Neural cell (in vitro differentiated cells): ENCODE data around the gene DSC1. TPM values are rescaled to one million over a fixed set of nuclear protein-coding genes. Genes with fewer than 3 reads are reported as not detected.

Source experiments
- H2AFZ ChIP-seq: fragments of 200-600, 300-800 bp; sonication (generic), shearing (Covaris generic); 2 replicates; pipeline ENCODE4 v1.6.0; 2014; ENCODE audit warnings: low read depth, mild to moderate bottlenecking, antibody characterized with exemption, low read length, moderate library complexity
- H3F3A ChIP-seq: fragments of 200-600 bp; shearing (Covaris generic); 2 replicates; pipeline ENCODE4 v1.6.1; 2016; ENCODE audit warnings: mild to moderate bottlenecking, moderate library complexity, mixed read lengths, antibody characterized with exemption, low read length; ENCODE audit not compliant: insufficient read depth, poor library complexity, severe bottlenecking
- H3K27ac ChIP-seq: fragments of 200-600, 300-800 bp; sonication (generic), shearing (Covaris generic); 2 replicates; pipeline ENCODE4 v1.5.1; 2014; ENCODE audit warnings: mild to moderate bottlenecking, low read length, moderate library complexity
- H3K27me3 ChIP-seq: fragments of 300-800, 200-600 bp; sonication (generic), shearing (Covaris generic); 2 replicates; pipeline ENCODE4 v1.6.0; 2014; ENCODE audit warnings: mild to moderate bottlenecking, low read depth, low read length, moderate library complexity; ENCODE audit not compliant: insufficient read depth
- H3K36me3 ChIP-seq: fragments of 300-800, 200-600 bp; sonication (generic), shearing (Covaris generic); 2 replicates; pipeline ENCODE4 v1.5.1; 2014; ENCODE audit warnings: mild to moderate bottlenecking, antibody characterized with exemption, low read length, moderate library complexity; ENCODE audit not compliant: insufficient read depth
- H3K4me2 ChIP-seq: fragments of 300-800, 200-600 bp; sonication (generic), shearing (Covaris generic); 2 replicates; pipeline ENCODE4 v1.6.0; 2014; ENCODE audit warnings: mild to moderate bottlenecking, low read length
- H3K4me3 ChIP-seq: fragments of 300-800, 200-600 bp; sonication (generic), shearing (Covaris generic); 2 replicates; pipeline ENCODE4 v1.5.1; 2014; ENCODE audit warnings: mild to moderate bottlenecking, low read length, moderate library complexity
- H3K79me2 ChIP-seq: fragments of 200-600 bp; shearing (Covaris generic); replicated peaks from 2 replicates; pipeline ENCODE4 v1.6.0; 2014; ENCODE audit warnings: mild to moderate bottlenecking, low read length, moderate library complexity; ENCODE audit not compliant: insufficient read depth
- H3K9ac ChIP-seq: fragments of 300-800, 200-600 bp; sonication (generic), shearing (Covaris generic); 2 replicates; pipeline ENCODE4 v1.6.1; 2016; ENCODE audit warnings: mild to moderate bottlenecking, low read length, mixed read lengths
- H3K9me2 ChIP-seq: fragments of 200-600 bp; shearing (Covaris generic); 2 replicates; pipeline ENCODE4 v1.6.1; 2016; ENCODE audit warnings: mild to moderate bottlenecking, low read length, mixed read lengths; ENCODE audit not compliant: insufficient read depth
- H3K9me3 ChIP-seq: fragments of 200-600, 300-800 bp; sonication (generic), shearing (Covaris generic); 2 replicates; pipeline ENCODE4 v1.6.1; 2016; ENCODE audit warnings: mild to moderate bottlenecking, mixed run types, low read length, moderate library complexity, mixed read lengths
- H4K20me1 ChIP-seq: fragments of 200-600 bp; shearing (Covaris generic); 2 replicates; pipeline ENCODE4 v1.6.1; 2016; ENCODE audit warnings: mild to moderate bottlenecking, mixed run types; ENCODE audit not compliant: insufficient read depth
- CTCF ChIP-seq: fragments of 450-650 bp; IDR thresholded peaks from 2 replicates; pipeline ENCODE4 v1.5.1; 2014; ENCODE audit warnings: antibody characterized with exemption, mild to moderate bottlenecking, moderate library complexity; ENCODE audit not compliant: poor library complexity, severe bottlenecking
- EZH2 ChIP-seq: fragments of 200-600, 300-800 bp; shearing (Covaris generic), sonication (generic); IDR thresholded peaks from 2 replicates; pipeline ENCODE4 v1.6.1; 2014; ENCODE audit warnings: antibody characterized with exemption, low read length, borderline replicate concordance, mild to moderate bottlenecking; ENCODE audit not compliant: insufficient read depth, poor library complexity, severe bottlenecking
- MXI1 ChIP-seq: fragments of 450-650 bp; conservative IDR thresholded peaks from 2 replicates; pipeline ENCODE4 v1.6.1; 2014; ENCODE audit warnings: antibody characterized with exemption, mild to moderate bottlenecking; ENCODE audit not compliant: poor library complexity, severe bottlenecking
- POLR2AphosphoS5 ChIP-seq: IDR thresholded peaks from 2 replicates; pipeline ENCODE4 v1.6.1; 2012
- RAD21 ChIP-seq: fragments of 450-650 bp; conservative IDR thresholded peaks from 2 replicates; pipeline ENCODE4 v1.6.1; 2014; ENCODE audit warnings: antibody characterized with exemption, mild to moderate bottlenecking, moderate library complexity
- SMC3 ChIP-seq: fragments of 450-650 bp; conservative IDR thresholded peaks from 2 replicates; pipeline ENCODE4 v1.6.1; 2014; ENCODE audit warnings: antibody characterized with exemption, mild to moderate bottlenecking, moderate library complexity; ENCODE audit not compliant: poor library complexity
- TAF1 ChIP-seq: IDR thresholded peaks from 2 replicates; pipeline ENCODE4 v1.6.1; 2012; ENCODE audit warnings: low read depth
- polyA plus RNA-seq: library from polyadenylated mRNA; depleted of rRNA; stranded (reverse); fragments of >200 nt; gene quantifications from 2 replicates; pipeline ENCODE4 v1.2.3, GENCODE V29; 2014
- TF ChIP-seq, protein P1 (sequence below): IDR thresholded peaks from 2 replicates; pipeline ENCODE4 v1.6.1; 2012; ENCODE audit warnings: borderline replicate concordance

DSC1 gene
- polyA plus RNA-seq, 1 donor from 2014 or later = not detected

DNA sequence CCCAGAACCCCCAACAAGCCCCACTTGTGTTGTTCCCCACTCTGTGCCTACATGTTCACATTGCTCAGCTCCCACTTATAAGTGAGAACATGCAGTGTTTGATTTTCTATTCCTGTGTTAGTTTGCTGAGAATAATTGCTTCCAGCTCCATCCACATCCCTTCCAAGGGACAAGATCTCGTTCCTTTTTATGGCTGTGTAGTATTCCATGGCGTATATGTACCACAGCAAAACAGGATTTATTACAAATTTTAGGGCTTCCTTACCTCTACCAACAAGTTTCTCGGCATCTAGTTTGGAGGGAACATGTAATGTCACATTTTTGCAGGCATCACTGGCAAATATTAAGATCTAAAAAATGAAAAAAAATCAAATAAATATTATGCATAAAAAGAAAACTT lies 69.4 kb downstream of the DSC1 start:
- Histone ChIP-seq H2AFZ (no peak overlapping the region), H3K27ac (no peak overlapping the region), H3K4me2 (no peak overlapping the region), H3K9me2 (no peaks in the 10 kb centered on the region), H4K20me1 (no peaks in the 10 kb centered on the region), H3K4me3 (no peak overlapping the region), H3K9ac (no peak overlapping the region), H3K27me3 (no peaks in the 10 kb centered on the region), H3K36me3 (peaks cover 5% of the 10 kb centered on the region), H3K9me3 (no peaks in the 10 kb centered on the region), H3K79me2 (peaks cover 24% of the 10 kb centered on the region), H3F3A (no peaks in the 10 kb centered on the region)
- no peak for TF ChIP-seq EZH2
- no peak for TF ChIP-seq CTCF
- no peak for TF ChIP-seq POLR2AphosphoS5
- TF ChIP-seq, protein P1, sequence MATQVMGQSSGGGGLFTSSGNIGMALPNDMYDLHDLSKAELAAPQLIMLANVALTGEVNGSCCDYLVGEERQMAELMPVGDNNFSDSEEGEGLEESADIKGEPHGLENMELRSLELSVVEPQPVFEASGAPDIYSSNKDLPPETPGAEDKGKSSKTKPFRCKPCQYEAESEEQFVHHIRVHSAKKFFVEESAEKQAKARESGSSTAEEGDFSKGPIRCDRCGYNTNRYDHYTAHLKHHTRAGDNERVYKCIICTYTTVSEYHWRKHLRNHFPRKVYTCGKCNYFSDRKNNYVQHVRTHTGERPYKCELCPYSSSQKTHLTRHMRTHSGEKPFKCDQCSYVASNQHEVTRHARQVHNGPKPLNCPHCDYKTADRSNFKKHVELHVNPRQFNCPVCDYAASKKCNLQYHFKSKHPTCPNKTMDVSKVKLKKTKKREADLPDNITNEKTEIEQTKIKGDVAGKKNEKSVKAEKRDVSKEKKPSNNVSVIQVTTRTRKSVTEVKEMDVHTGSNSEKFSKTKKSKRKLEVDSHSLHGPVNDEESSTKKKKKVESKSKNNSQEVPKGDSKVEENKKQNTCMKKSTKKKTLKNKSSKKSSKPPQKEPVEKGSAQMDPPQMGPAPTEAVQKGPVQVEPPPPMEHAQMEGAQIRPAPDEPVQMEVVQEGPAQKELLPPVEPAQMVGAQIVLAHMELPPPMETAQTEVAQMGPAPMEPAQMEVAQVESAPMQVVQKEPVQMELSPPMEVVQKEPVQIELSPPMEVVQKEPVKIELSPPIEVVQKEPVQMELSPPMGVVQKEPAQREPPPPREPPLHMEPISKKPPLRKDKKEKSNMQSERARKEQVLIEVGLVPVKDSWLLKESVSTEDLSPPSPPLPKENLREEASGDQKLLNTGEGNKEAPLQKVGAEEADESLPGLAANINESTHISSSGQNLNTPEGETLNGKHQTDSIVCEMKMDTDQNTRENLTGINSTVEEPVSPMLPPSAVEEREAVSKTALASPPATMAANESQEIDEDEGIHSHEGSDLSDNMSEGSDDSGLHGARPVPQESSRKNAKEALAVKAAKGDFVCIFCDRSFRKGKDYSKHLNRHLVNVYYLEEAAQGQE = no peak
- TF ChIP-seq TAF1 = no peak
- TF ChIP-seq RAD21 = no peak
- TF ChIP-seq MXI1 = no peak

- no peaks in the 10 kb centered on the region for H3K9me3 ChIP-seq
- peaks cover 10% of the 10 kb centered on the region for H3K79me2 ChIP-seq
- H4K20me1 ChIP-seq = no peaks in the 10 kb centered on the region
- no peaks in the 10 kb centered on the region for H3F3A ChIP-seq
- no peaks in the 10 kb centered on the region for H3K9me2 ChIP-seq
- no peaks in the 10 kb centered on the region for H3K27me3 ChIP-seq
- H3K9ac ChIP-seq = no peak overlapping the region
- no peak overlapping the region for H2AFZ ChIP-seq
- H3K36me3 ChIP-seq = peaks cover 7% of the 10 kb centered on the region
- H3K27ac ChIP-seq = no peak overlapping the region
- H3K4me2 ChIP-seq = no peak overlapping the region
- TF ChIP-seq CTCF (no peak), POLR2AphosphoS5 (no peak), EZH2 (no peak), SMC3 (no peak), MXI1 (no peak)
- no peak overlapping the region for H3K4me3 ChIP-seq
These were observed 71.3 kb downstream of the DSC1 start for GRCh38 chr18:31091350-31091749.
